Stimulated activated CD4-positive, alpha-beta T cell treated with anti-CD3 and anti-CD28 coated beads, Interleukin-12 subunit alpha, Interleukin-12 subunit beta, amount 100 ng/mL, for 4 hours (primary cell): Measurements from ENCODE around the gene SCN2B.

Source experiments
- DNase-seq: peaks from one replicate; pipeline ENCODE4 v3.0.0-alpha.2; 2020

SCN2B gene

GRCh38 chr11:118175993-118176777 is at the start of gene SCN2B:
TSS of gene SCN2B (minus strand) at chr11:118176639. CDS start at chr11:118176431, 208 bp downstream.
- DNase-seq = no peak

- peak; percentile 43 for DNase-seq
Observed at GRCh38 chr11:118224511-118225188, 48.2 kb upstream of the SCN2B start, which contains the start of gene JAML. TSS of gene JAML (minus strand) at chr11:118225011. CDS start at chr11:118214866, 10,145 bp downstream.

- DNase-seq = no peak
Observed at GRCh38 chr11:118223992-118224391, 47.6 kb upstream of the SCN2B start.

- no peak for DNase-seq
Observed at GRCh38 chr11:118223570-118223969, 47.1 kb upstream of the SCN2B start.

- no peak for DNase-seq
Observed at GRCh38 chr11:118222437-118222836, 46.0 kb upstream of the SCN2B start.

GRCh38 chr11:118221419-118221818 is 45.0 kb upstream of the SCN2B start:
- DNase-seq = no peak

GRCh38 chr11:118219732-118220131 is 43.3 kb upstream of the SCN2B start:
- no peak for DNase-seq

- no peak for DNase-seq
Observed at GRCh38 chr11:118219244-118219643, 42.8 kb upstream of the SCN2B start.

- no peak for DNase-seq
Observed at GRCh38 chr11:118217575-118217974, 41.1 kb upstream of the SCN2B start.

- peak; percentile 50 for DNase-seq
Observed at GRCh38 chr11:118216621-118217481, 40.4 kb upstream of the SCN2B start.

- DNase-seq = no peak
Observed at GRCh38 chr11:118215765-118216164, 39.3 kb upstream of the SCN2B start.

- DNase-seq = no peak
Observed at GRCh38 chr11:118215262-118215661, 38.8 kb upstream of the SCN2B start.

GRCh38 chr11:118214210-118214914 is 37.9 kb upstream of the SCN2B start:
- DNase-seq = no peak

- DNase-seq = no peak
Observed at GRCh38 chr11:118213781-118214180, 37.3 kb upstream of the SCN2B start.

- DNase-seq = no peak
Observed at GRCh38 chr11:118213201-118213600, 36.8 kb upstream of the SCN2B start.

- no peak for DNase-seq
Observed at GRCh38 chr11:118212781-118213191, 36.3 kb upstream of the SCN2B start.

- no peak for DNase-seq
Observed at GRCh38 chr11:118212131-118212725, 35.8 kb upstream of the SCN2B start.

GRCh38 chr11:118211006-118211405 is 34.6 kb upstream of the SCN2B start:
- no peak for DNase-seq

GRCh38 chr11:118210323-118210722 is 33.9 kb upstream of the SCN2B start:
- DNase-seq = no peak

- no peak for DNase-seq
Observed at GRCh38 chr11:118209033-118209432, 32.6 kb upstream of the SCN2B start.

- DNase-seq = no peak
Observed at GRCh38 chr11:118207079-118207478, 30.6 kb upstream of the SCN2B start.

GRCh38 chr11:118206391-118207031 is 30.1 kb upstream of the SCN2B start:
- no peak for DNase-seq
